Activated CD4-positive, alpha-beta memory T cell treated with anti-CD3 and anti-CD28 coated beads for 36 hours (primary cell): ENCODE data around the gene ATG13. TPM values are rescaled to one million over a fixed set of nuclear protein-coding genes. Genes with fewer than 3 reads are reported as not detected.
"Not testable (repeated sequence)": the region's sequence is repeated elsewhere in the genome, so short reads cannot be mapped to it uniquely, and the experiment has no call there.

Source experiments
- CTCF ChIA-PET: fragments of 350-600 bp; sonication (Branson Sonifier 250); formaldehyde crosslinking; loops from one replicate; lab custom pipeline; 2021; ENCODE audit warnings: antibody characterized with exemption, inconsistent platforms; lab: Charles Lee
- POLR2A ChIA-PET: fragments of 350-600 bp; sonication (Branson Sonifier 250); formaldehyde crosslinking; loops from one replicate; lab custom pipeline; 2021; ENCODE audit warnings: antibody characterized with exemption; lab: Charles Lee
- DNase-seq: peaks from one replicate; pipeline ENCODE4 v3.0.0-alpha.2; 2020
- H3K27ac Mint-ChIP-seq: one replicate; pipeline ENCODE4 v1.8.0; 2021; ENCODE audit warnings: mixed read lengths
- H3K27me3 Mint-ChIP-seq: one replicate; pipeline ENCODE4 v1.8.0; 2021; ENCODE audit warnings: mixed read lengths
- H3K36me3 Mint-ChIP-seq: one replicate; pipeline ENCODE4 v1.8.0; 2021; ENCODE audit warnings: mixed read lengths
- H3K4me1 Mint-ChIP-seq: one replicate; pipeline ENCODE4 v1.8.0; 2021; ENCODE audit warnings: low read depth, mixed read lengths
- H3K4me3 Mint-ChIP-seq: one replicate; pipeline ENCODE4 v1.8.0; 2021; ENCODE audit warnings: mild to moderate bottlenecking, mixed read lengths
- H3K9me3 Mint-ChIP-seq: one replicate; pipeline ENCODE4 v1.8.0; 2021; ENCODE audit warnings: mixed read lengths
- intact Hi-C: fragments of 100-400 bp; cut with micrococcal nuclease; formaldehyde crosslinking; loops from one replicate; pipeline ENCODE4 v1.15.1; 2023
- total RNA-seq, 2 experiments: library from RNA; stranded (reverse); gene quantifications; one replicate each; pipeline ENCODE4 v1.2.3, GENCODE V29; 2021

ATG13 gene
- 10 to 100 TPM; 49.9 to 51.0 TPM for total RNA-seq

- Mint-ChIP-seq H3K9me3 (no peaks in the 10 kb centered on the region), H3K36me3 (peaks cover 7% of the 10 kb centered on the region), H3K27ac (peak within 1 kb of the TSS; percentile 98), H3K4me1 (peaks cover 39% of the 10 kb centered on the region), H3K4me3 (peak within 1 kb of the TSS; percentile 93), H3K27me3 (no peaks in the 10 kb centered on the region)
- CTCF ChIA-PET: interaction anchor here (0.6 to 3.3 kb wide), 21 partner anchors 10 to 374 kb away, joined by 3 to 36 read pairs (median 4); partner anchors contain the start of genes AMBRA1 and CHRM4
- DNase-seq: peak; percentile 95
- intact Hi-C loops: loop anchor here (1.0 to 10.0 kb wide), 7 partner anchors 23 to 935 kb away; partner anchors contain the start of genes AMBRA1, ARHGAP1 and CELF1
- POLR2A ChIA-PET: interaction anchor here (1.0 to 2.4 kb wide), 3 partner anchors 23 to 269 kb away, joined by 4 to 6 read pairs (median 4); partner anchors contain the start of genes ARHGAP1 and ZNF408
These were observed at the start of gene ATG13, which contains the start of gene HARBI1 for GRCh38 chr11:46617134-46617971. Gene ATG13 (plus strand): TSS chr11:46617553. CDS start chr11:46644292, 26,739 bp downstream. Gene HARBI1 (minus strand): TSS chr11:46617227. CDS start chr11:46616237, 990 bp downstream.

- Mint-ChIP-seq H3K4me3 (no peak overlapping the region), H3K4me1 (peaks cover 24% of the 10 kb centered on the region), H3K27ac (no peak overlapping the region), H3K36me3 (peaks cover 5% of the 10 kb centered on the region), H3K9me3 (no peaks in the 10 kb centered on the region), H3K27me3 (no peaks in the 10 kb centered on the region)
- ChIA-PET CTCF (interaction anchor here (1.0 to 1.1 kb wide), 2 partner anchors 48 to 181 kb away, joined by 3 read pairs; no protein-coding TSS in a partner anchor), POLR2A (interaction anchor here (0.7 kb wide), 2 partner anchors 10 to 23 kb away, joined by 3 read pairs; no protein-coding TSS in a partner anchor)
- no peak for DNase-seq
- intact Hi-C loops: no loop called here
These were observed 46.5 kb upstream of the ATG13 start for GRCh38 chr11:46570790-46571398.

- intact Hi-C loops: no loop called here
- Mint-ChIP-seq H3K36me3 (peaks cover 7% of the 10 kb centered on the region), H3K27me3 (no peaks in the 10 kb centered on the region), H3K27ac (peak overlapping the region; percentile 31), H3K4me3 (no peak overlapping the region), H3K4me1 (peaks cover 31% of the 10 kb centered on the region), H3K9me3 (no peaks in the 10 kb centered on the region)
- no peak for DNase-seq
- ChIA-PET POLR2A (interaction anchor here (1.6 kb wide), 1 partner anchor 14 kb away, joined by 6 read pairs; no protein-coding TSS in a partner anchor), CTCF (interaction anchor here (1.1 kb wide), 1 partner anchor 19 kb away, joined by 3 read pairs; the partner anchor contains the start of gene AMBRA1)
These were observed 42.7 kb upstream of the ATG13 start for GRCh38 chr11:46574656-46575055.

GRCh38 chr11:46577058-46577457 lies 40.3 kb upstream of the ATG13 start:
- intact Hi-C loops: no loop called here
- Mint-ChIP-seq H3K27ac (no peak overlapping the region), H3K27me3 (no peaks in the 10 kb centered on the region), H3K36me3 (peaks cover 7% of the 10 kb centered on the region), H3K4me3 (no peak overlapping the region), H3K9me3 (no peaks in the 10 kb centered on the region), H3K4me1 (peaks cover 32% of the 10 kb centered on the region)
- no peak for DNase-seq
- CTCF ChIA-PET: interaction anchor here (1.1 kb wide), 1 partner anchor 41 kb away, joined by 3 read pairs; no protein-coding TSS in a partner anchor
- POLR2A ChIA-PET: no interaction called here

GRCh38 chr11:46582588-46582987 lies 34.8 kb upstream of the ATG13 start:
- H3K4me3 Mint-ChIP-seq: no peak overlapping the region
- DNase-seq: no peak
- peaks cover 21% of the 10 kb centered on the region for H3K4me1 Mint-ChIP-seq
- intact Hi-C loops: no loop called here
- no peaks in the 10 kb centered on the region for H3K9me3 Mint-ChIP-seq
- CTCF ChIA-PET: no interaction called here
- H3K27ac Mint-ChIP-seq: no peak overlapping the region
- H3K36me3 Mint-ChIP-seq: peaks cover 5% of the 10 kb centered on the region
- H3K27me3 Mint-ChIP-seq: no peaks in the 10 kb centered on the region
- POLR2A ChIA-PET: no interaction called here

GRCh38 chr11:46583513-46583912 lies 33.8 kb upstream of the ATG13 start:
- CTCF ChIA-PET, H3K9me3 Mint-ChIP-seq, POLR2A ChIA-PET, H3K27ac Mint-ChIP-seq, H3K4me3 Mint-ChIP-seq, intact Hi-C loops, H3K36me3 Mint-ChIP-seq, H3K27me3 Mint-ChIP-seq, DNase-seq: not testable (repeated sequence)
- peaks cover 26% of the 10 kb centered on the region for H3K4me1 Mint-ChIP-seq

GRCh38 chr11:46588131-46588530 lies 29.2 kb upstream of the ATG13 start:
- DNase-seq: no peak
- Mint-ChIP-seq H3K27me3 (no peaks in the 10 kb centered on the region), H3K4me3 (no peak overlapping the region), H3K36me3 (peaks cover 2% of the 10 kb centered on the region), H3K27ac (no peak overlapping the region), H3K4me1 (peaks cover 39% of the 10 kb centered on the region), H3K9me3 (no peaks in the 10 kb centered on the region)
- intact Hi-C loops: no loop called here
- CTCF ChIA-PET: no interaction called here
- POLR2A ChIA-PET: interaction anchor here (0.7 kb wide), 1 partner anchor 98 kb away, joined by 3 read pairs; no protein-coding TSS in a partner anchor

GRCh38 chr11:46588915-46589314 lies 28.4 kb upstream of the ATG13 start:
- DNase-seq: no peak
- no peak overlapping the region for H3K4me3 Mint-ChIP-seq
- intact Hi-C loops: no loop called here
- CTCF ChIA-PET: no interaction called here
- POLR2A ChIA-PET: interaction anchor here (0.6 kb wide), 1 partner anchor 431 kb away, joined by 4 read pairs; no protein-coding TSS in a partner anchor
- peaks cover 2% of the 10 kb centered on the region for H3K36me3 Mint-ChIP-seq
- no peak overlapping the region for H3K27ac Mint-ChIP-seq
- peaks cover 41% of the 10 kb centered on the region for H3K4me1 Mint-ChIP-seq
- H3K27me3 Mint-ChIP-seq: no peaks in the 10 kb centered on the region
- H3K9me3 Mint-ChIP-seq: no peaks in the 10 kb centered on the region

GRCh38 chr11:46590740-46591605 lies 26.4 kb upstream of the ATG13 start:
- H3K27me3 Mint-ChIP-seq: no peaks in the 10 kb centered on the region
- H3K4me1 Mint-ChIP-seq: peaks cover 45% of the 10 kb centered on the region
- no peaks in the 10 kb centered on the region for H3K9me3 Mint-ChIP-seq
- no peak overlapping the region for H3K27ac Mint-ChIP-seq
- POLR2A ChIA-PET: interaction anchor here (0.6 kb wide), 1 partner anchor 228 kb away, joined by 3 read pairs; no protein-coding TSS in a partner anchor
- peak overlapping the region; percentile 2 for H3K4me3 Mint-ChIP-seq
- peaks cover 2% of the 10 kb centered on the region for H3K36me3 Mint-ChIP-seq
- intact Hi-C loops: no loop called here
- CTCF ChIA-PET: interaction anchor here (1.0 to 1.4 kb wide), 2 partner anchors 27 to 62 kb away, joined by 4 to 5 read pairs; partner anchors contain the start of gene ATG13
- DNase-seq: no peak

- DNase-seq: peak; percentile 94
- POLR2A ChIA-PET: interaction anchor here (0.5 to 1.3 kb wide), 8 partner anchors 18 to 107 kb away, joined by 3 to 8 read pairs (median 3); partner anchors contain the start of genes ARHGAP1, ATG13, HARBI1 and ZNF408
- intact Hi-C loops: loop anchor here (1.0 to 2.0 kb wide), 2 partner anchors 24 to 29 kb away; partner anchors contain the start of genes ATG13 and HARBI1
- peak within 1 kb of the TSS; percentile 78 for H3K27ac Mint-ChIP-seq
- H3K9me3 Mint-ChIP-seq: no peaks in the 10 kb centered on the region
- peaks cover 1% of the 10 kb centered on the region for H3K36me3 Mint-ChIP-seq
- CTCF ChIA-PET: interaction anchor here (0.9 to 1.3 kb wide), 8 partner anchors 18 to 56 kb away, joined by 3 to 9 read pairs (median 3); partner anchors contain the start of genes ATG13 and HARBI1
- H3K27me3 Mint-ChIP-seq: no peaks in the 10 kb centered on the region
- peaks cover 43% of the 10 kb centered on the region for H3K4me1 Mint-ChIP-seq
- H3K4me3 Mint-ChIP-seq: peak within 1 kb of the TSS; percentile 91
These were observed 23.6 kb upstream of the ATG13 start, which contains the start of gene AMBRA1 for GRCh38 chr11:46593550-46594373. Gene AMBRA1 (minus strand): TSS chr11:46594023. CDS start chr11:46548380, 45,643 bp downstream.
